Measurements from ENCODE around the gene PHC2. TPM values are rescaled to one million over a fixed set of nuclear protein-coding genes. Genes with fewer than 3 reads are reported as not detected.
"Not testable (repeated sequence)": the region's sequence is repeated elsewhere in the genome, so short reads cannot be mapped to it uniquely, and the experiment has no call there.

Gene PHC2
- total RNA-seq, 1 experiment from 2014 or later = 62.0 TPM

DNA sequence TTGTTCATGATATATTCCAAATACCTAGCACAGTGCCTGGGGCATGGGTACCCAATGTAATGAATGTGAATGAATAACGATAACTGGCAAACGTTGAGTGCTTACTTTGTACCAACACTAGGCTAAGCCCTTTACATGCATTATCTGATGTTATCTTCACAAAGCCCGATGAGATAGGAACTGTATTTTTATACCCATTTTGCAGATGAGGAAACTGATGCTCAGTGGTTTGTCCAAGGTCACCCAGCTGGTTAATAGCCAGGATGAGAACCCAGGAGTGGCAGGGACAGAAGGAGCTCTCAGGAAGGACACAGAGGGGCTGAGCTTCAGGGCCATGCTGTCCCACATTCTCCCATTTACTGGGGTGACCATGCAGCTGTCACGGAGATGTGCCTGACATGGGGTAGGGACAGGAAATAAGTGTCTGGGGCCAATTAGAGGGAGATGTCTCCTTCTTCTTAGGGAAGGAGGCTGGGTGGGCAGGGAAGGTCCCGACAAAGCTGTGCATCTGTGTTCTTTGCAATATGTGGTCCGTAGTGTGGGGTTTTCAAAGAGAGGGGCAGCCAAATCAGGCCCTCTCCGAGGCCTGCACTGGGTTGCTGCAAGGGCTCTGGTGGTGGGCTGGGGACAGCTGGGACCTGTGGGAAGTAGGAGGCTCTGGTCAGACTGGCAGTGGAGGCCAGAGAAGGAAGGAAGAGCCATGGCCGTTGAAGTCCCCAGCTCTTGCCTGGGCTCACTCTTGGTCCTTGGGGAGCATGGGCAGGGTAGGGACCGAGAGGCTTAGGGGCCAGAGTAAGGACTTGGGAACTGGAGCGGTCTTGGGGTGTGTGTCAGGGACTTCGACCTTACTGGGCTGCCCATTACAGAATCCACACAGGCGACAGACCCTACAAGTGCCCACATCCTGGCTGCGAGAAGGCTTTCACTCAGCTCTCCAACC, 136.6 kb downstream of the PHC2 start:
- DNase-seq (ENCODE audit: low spot score) = no peak

DNA sequence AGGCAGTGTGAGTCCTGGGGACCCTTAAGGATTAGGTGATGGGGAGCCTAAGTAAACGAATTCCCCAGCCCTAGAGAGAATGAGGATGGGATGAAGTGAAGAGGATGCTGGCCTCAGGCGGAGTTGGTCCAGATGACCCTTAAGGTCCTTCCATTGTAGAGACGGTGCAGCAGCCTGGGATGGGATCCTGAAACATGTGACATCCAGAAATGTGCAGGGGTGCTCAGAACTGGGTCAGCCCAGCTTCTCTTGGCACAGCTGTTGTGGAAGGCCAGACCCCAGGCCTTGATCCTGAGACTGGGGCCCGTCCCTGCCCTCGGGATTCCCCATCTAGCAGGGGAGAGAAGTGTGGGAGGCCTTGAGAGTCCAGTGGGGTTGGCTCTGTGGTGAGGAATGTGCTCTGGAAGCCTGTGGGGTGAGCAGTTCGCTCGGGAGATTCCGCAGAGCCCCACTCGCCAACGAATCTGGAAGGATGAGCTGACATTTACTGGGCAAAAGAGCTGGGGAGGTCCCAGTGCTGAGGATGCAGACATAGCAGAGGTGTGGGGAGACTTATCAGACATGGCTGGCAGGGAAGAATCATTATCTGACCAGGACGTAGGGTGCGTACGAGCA, 138.1 kb downstream of the PHC2 start:
- no peak for DNase-seq (ENCODE audit: low spot score)

DNA sequence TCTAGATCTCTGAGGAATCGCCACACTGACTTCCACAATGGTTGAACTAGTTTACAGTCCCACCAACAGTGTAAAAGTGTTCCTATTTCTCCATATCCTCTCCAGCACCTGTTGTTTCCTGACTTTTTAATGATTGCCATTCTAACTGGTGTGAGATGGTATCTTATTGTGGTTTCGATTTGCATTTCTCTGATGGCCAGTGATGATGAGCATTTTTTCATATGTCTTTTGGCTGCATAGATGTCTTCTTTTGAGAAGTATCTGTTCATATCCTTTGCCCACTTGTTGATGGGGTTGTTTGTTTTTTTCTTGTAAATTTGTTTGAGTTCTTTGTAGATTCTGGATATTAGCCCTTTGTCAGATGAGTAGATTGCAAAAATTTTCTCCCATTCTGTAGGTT, 140.3 kb downstream of the PHC2 start:
- not testable (repeated sequence) for DNase-seq (ENCODE audit: low spot score)

- DNase-seq (ENCODE audit: low spot score) = no peak
Measured at GRCh38 chr1:33289858-33290154, 141.1 kb downstream of the PHC2 start.

GRCh38 chr1:33288976-33289857, 141.7 kb downstream of the PHC2 start:
- no peak for DNase-seq (ENCODE audit: low spot score)

DNA sequence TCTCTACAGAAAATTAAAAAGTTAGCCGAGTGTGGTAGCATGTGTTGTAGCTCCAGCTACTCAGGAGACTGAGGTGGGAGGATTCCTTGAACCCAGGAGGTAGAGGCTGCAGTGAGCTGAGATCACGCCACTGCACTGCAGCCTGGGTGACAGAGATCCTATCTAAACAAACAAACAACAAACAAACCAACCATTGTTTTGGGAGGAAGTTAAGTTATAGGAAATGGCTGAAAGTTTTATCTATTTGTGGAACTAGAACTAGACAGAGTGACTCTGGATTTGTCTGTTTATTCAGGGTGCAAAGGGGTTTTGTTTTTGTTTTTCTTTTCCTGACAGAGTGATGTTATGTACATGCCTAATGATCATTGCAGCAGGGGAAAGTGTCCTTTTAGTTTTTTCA, 143.6 kb downstream of the PHC2 start:
- DNase-seq (ENCODE audit: low spot score) = no peak

- DNase-seq (ENCODE audit: low spot score) = no peak
Measured at GRCh38 chr1:33286451-33287185, 144.3 kb downstream of the PHC2 start.

GRCh38 chr1:33284049-33284448, 146.8 kb downstream of the PHC2 start:
- DNase-seq (ENCODE audit: low spot score) = no peak

DNA sequence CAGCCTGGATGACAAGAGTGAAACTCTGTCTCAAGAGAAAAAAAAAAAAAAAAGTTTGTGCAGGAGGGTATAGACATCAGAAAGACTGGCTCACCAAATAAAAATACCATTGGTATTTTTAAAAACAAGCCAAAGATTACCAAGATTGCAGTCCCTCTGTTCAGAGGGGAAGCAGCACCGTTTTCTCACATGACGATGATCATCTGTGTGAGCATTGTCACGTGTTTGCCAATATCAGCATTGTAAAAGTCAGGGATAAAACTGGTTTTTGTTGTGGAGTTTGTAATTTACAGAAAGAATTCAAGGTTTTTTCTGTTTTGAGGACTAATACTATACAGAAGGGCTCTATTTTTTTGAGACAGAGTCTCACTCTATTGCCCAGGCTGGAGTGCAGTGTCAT, 148.1 kb downstream of the PHC2 start:
- no peak for DNase-seq (ENCODE audit: low spot score)

- no peak for DNase-seq (ENCODE audit: low spot score)
Measured at GRCh38 chr1:33281554-33282303, 149.2 kb downstream of the PHC2 start.

- no peak for DNase-seq (ENCODE audit: low spot score)
Measured at GRCh38 chr1:33280091-33280661, 150.7 kb downstream of the PHC2 start.

- no peak for DNase-seq (ENCODE audit: low spot score)
Measured at GRCh38 chr1:33277488-33278084, 153.3 kb downstream of the PHC2 start.

- DNase-seq (ENCODE audit: low spot score) = no peak
Measured at GRCh38 chr1:33276573-33277298, 154.2 kb downstream of the PHC2 start.

DNA sequence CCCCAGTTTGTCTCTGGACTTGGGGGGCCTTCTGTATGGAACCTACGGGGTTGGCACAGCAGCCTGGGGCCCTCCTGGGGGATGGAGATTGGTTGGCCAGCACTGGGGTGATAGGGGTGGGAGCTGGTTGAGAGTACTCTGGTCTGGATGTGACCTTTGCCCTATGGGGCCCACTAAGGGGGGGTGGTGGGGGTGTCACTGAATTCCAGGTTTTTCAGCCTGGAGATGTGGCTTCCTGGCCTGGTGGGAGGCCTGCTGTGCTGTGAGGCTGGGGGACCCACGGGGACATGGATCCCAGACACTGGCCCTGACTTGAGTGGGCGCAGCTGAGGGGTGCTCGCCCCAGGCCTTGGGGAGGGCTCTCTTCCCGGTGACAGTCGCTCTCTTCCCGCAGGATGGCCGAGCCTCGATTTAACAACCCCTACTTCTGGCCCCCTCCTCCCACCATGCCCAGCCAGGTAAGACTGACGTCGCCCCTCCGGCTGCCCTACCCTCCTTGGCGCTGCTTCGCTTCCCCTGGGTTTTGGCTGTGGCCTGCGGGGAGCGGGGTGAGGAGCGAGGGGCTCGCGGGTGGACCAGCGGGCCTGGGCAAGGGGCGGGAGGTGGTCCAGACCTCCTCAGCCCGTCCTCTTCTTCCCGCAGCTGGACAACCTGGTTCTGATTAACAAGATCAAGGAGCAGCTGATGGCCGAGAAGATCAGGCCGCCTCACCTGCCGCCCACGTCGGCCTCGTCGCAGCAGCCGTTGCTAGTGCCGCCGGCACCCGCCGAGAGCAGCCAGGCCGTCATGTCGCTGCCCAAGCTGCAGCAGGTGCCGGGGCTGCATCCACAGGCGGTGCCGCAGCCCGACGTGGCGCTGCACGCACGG, 155.0 kb downstream of the PHC2 start:
- DNase-seq (ENCODE audit: low spot score) = no peak

DNA sequence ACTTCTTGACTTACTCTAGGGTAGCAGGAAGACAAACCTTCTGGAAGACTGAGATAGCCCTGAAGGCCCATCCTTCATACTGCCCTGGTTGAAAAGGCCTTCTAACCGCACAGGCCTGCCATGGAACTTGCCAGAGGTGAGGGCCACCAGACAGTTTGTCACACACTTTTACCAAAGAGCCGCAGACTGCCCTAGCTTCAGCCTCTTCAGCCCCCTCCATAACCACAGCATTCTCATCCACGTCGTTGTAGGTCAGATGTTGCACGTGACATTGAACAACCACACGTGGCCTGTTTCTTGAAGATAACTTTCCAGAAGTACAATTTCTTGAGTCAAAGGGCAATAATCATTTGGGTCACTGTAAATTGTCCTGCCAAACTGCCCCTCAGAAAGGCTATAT, 155.7 kb downstream of the PHC2 start:
- no peak for DNase-seq (ENCODE audit: low spot score)

DNA sequence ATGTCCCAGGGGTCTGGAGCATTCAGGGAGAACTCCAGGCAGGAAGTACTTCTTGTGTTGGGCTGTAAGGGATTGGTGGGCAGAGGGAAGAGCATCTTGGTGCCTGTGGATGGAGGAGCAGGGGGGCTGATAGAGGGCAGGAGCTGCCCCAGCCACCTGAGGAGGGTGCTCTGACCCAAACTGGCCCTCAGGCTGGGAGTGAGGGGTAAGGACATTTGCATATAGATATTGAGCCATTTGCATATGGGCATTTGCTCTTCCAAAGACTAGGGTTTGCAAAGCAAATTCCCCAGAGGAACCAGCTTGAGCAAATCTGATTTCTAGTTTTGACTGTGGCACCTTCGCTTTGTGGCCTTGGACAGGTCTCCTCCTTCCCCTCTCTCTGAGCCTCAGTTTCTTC, 156.4 kb downstream of the PHC2 start:
- no peak for DNase-seq (ENCODE audit: low spot score)

DNA sequence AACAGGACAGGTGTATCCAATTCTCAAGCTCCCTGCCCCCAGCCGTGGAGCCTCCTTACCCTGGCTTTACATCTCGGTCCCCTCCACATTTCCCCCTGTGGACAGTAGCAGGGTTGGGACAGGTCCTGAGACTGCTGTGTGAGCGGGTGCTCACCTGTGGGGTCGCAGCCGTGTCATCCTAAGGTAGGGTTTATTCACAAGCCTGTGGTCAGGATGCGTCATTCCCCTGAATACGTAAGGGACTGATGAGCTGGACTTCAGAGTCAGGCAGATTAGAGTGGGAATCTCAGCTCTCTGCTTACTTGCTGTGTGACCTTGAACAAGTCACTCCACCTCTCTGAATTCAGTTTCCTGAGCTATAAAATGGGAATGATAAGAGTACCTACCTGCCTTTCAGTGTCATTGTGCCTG, 156.9 kb downstream of the PHC2 start:
- DNase-seq (ENCODE audit: low spot score) = no peak

All from A172 (cell line).